DOHH2 (cell line): ENCODE results near the gene HIF3A.

ENCODE experiments used
- CTCF ChIP-seq: fragments of 200-600 bp; sonication (generic); IDR thresholded peaks from one replicate; pipeline ENCODE4 v1.5.1; 2014; ENCODE audit warnings: antibody characterized with exemption, mild to moderate bottlenecking, low read depth, low read length; ENCODE audit not compliant: poor library complexity, severe bottlenecking
- EZH2phosphoT487 ChIP-seq: fragments of 200-600 bp; sonication (generic); IDR thresholded peaks from 2 replicates; pipeline ENCODE4 v1.6.1; 2017; ENCODE audit warnings: borderline replicate concordance, mild to moderate bottlenecking, antibody characterized with exemption, low read length, moderate library complexity, mixed read lengths

DNA sequence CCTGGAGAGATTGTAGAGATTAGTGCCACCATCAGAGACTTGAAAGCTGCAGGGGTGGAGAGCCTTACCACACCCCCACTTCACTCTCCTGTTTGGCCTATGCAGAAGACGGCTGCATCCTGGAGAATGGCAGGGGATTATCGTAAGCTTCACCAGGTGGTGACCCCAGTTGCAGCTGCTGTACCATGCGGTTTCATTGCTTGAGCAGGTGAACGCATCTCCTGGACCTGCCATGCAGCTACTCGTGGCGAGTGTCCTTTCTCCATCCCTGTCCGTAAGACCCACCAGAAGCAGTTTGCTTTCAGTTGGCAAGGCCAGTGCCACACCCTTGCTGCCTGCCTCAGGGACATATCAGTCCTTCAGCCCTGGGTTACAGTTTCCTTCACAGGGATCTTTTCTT, 71.3 kb downstream of the HIF3A start:
- TF ChIP-seq CTCF (no peak), EZH2phosphoT487 (no peak)
